ENCODE measurements around the gene METTL16.
A peak's percentile ranks its signal among the peaks of the same experiment; 100 is the strongest.

Gene METTL16

GRCh38 chr17:2386400-2387085, 125.1 kb downstream of the METTL16 start:
- Histone ChIP-seq H3K27me3 (ENCODE audit: control insufficient read depth, insufficient read depth, low read length, poor library complexity, severe bottlenecking) (no peaks in the 10 kb centered on the region), H3K27ac (ENCODE audit: insufficient read depth, low read depth, low read length, poor library complexity, severe bottlenecking) (no peak overlapping the region), H3K36me3 (ENCODE audit: control insufficient read depth, insufficient read depth, low read length) (no peaks in the 10 kb centered on the region), H3K4me3 (ENCODE audit: insufficient read depth, low read depth, low read length) (no peak overlapping the region), H3K4me1 (ENCODE audit: control insufficient read depth, insufficient read depth, low read length) (peaks cover 41% of the 10 kb centered on the region), H3K9me3 (ENCODE audit: control insufficient read depth, low read length) (no peaks in the 10 kb centered on the region)
- 94% methylated on average over 22 of the region's 22 CpGs for WGBS, 2 experiments

- Histone ChIP-seq H3K27ac (ENCODE audit: insufficient read depth, low read depth, low read length, poor library complexity, severe bottlenecking) (peak overlapping the region; percentile 72), H3K4me1 (ENCODE audit: control insufficient read depth, insufficient read depth, low read length) (peaks cover 45% of the 10 kb centered on the region), H3K27me3 (ENCODE audit: control insufficient read depth, insufficient read depth, low read length, poor library complexity, severe bottlenecking) (no peaks in the 10 kb centered on the region), H3K4me3 (ENCODE audit: insufficient read depth, low read depth, low read length) (no peak overlapping the region), H3K9me3 (ENCODE audit: control insufficient read depth, low read length) (no peaks in the 10 kb centered on the region), H3K36me3 (ENCODE audit: control insufficient read depth, insufficient read depth, low read length) (no peaks in the 10 kb centered on the region)
- WGBS, 2 experiments, result 68% methylated on average over 18 of the region's 18 CpGs
Observed at GRCh38 chr17:2385240-2386210, 126.2 kb downstream of the METTL16 start.

GRCh38 chr17:2384439-2385127, 127.1 kb downstream of the METTL16 start:
- Histone ChIP-seq H3K36me3 (ENCODE audit: control insufficient read depth, insufficient read depth, low read length) (no peaks in the 10 kb centered on the region), H3K9me3 (ENCODE audit: control insufficient read depth, low read length) (no peaks in the 10 kb centered on the region), H3K27me3 (ENCODE audit: control insufficient read depth, insufficient read depth, low read length, poor library complexity, severe bottlenecking) (no peaks in the 10 kb centered on the region), H3K27ac (ENCODE audit: insufficient read depth, low read depth, low read length, poor library complexity, severe bottlenecking) (peak overlapping the region; percentile 72), H3K4me3 (ENCODE audit: insufficient read depth, low read depth, low read length) (no peak overlapping the region), H3K4me1 (ENCODE audit: control insufficient read depth, insufficient read depth, low read length) (peaks cover 44% of the 10 kb centered on the region)
- 78 to 79% methylated on average over 21 to 22 of the region's 22 CpGs for WGBS, 2 experiments

GRCh38 chr17:2383628-2384167, 128.0 kb downstream of the METTL16 start:
- Histone ChIP-seq H3K27me3 (ENCODE audit: control insufficient read depth, insufficient read depth, low read length, poor library complexity, severe bottlenecking) (no peaks in the 10 kb centered on the region), H3K9me3 (ENCODE audit: control insufficient read depth, low read length) (no peaks in the 10 kb centered on the region), H3K4me3 (ENCODE audit: insufficient read depth, low read depth, low read length) (no peak overlapping the region), H3K36me3 (ENCODE audit: control insufficient read depth, insufficient read depth, low read length) (peaks cover 3% of the 10 kb centered on the region), H3K27ac (ENCODE audit: insufficient read depth, low read depth, low read length, poor library complexity, severe bottlenecking) (no peak overlapping the region), H3K4me1 (ENCODE audit: control insufficient read depth, insufficient read depth, low read length) (peaks cover 35% of the 10 kb centered on the region)
- 93% methylated on average over 10 of the region's 11 CpGs for WGBS, 2 experiments

GRCh38 chr17:2380950-2381649, 130.6 kb downstream of the METTL16 start:
- Histone ChIP-seq H3K27me3 (ENCODE audit: control insufficient read depth, insufficient read depth, low read length, poor library complexity, severe bottlenecking) (no peaks in the 10 kb centered on the region), H3K9me3 (ENCODE audit: control insufficient read depth, low read length) (no peaks in the 10 kb centered on the region), H3K4me3 (ENCODE audit: insufficient read depth, low read depth, low read length) (no peak overlapping the region), H3K27ac (ENCODE audit: insufficient read depth, low read depth, low read length, poor library complexity, severe bottlenecking) (no peak overlapping the region), H3K4me1 (ENCODE audit: control insufficient read depth, insufficient read depth, low read length) (peaks cover 29% of the 10 kb centered on the region), H3K36me3 (ENCODE audit: control insufficient read depth, insufficient read depth, low read length) (peaks cover 15% of the 10 kb centered on the region)
- 84 to 86% methylated on average over 15 of the region's 15 CpGs for WGBS, 2 experiments

GRCh38 chr17:2380226-2380922, 131.3 kb downstream of the METTL16 start:
- H3K4me3 ChIP-seq (ENCODE audit: insufficient read depth, low read depth, low read length), result no peak overlapping the region
- no peaks in the 10 kb centered on the region for H3K9me3 ChIP-seq (ENCODE audit: control insufficient read depth, low read length)
- peaks cover 23% of the 10 kb centered on the region for H3K4me1 ChIP-seq (ENCODE audit: control insufficient read depth, insufficient read depth, low read length)
- WGBS, 2 experiments, result 93% methylated on average over 16 of the region's 16 CpGs
- H3K27me3 ChIP-seq (ENCODE audit: control insufficient read depth, insufficient read depth, low read length, poor library complexity, severe bottlenecking), result no peaks in the 10 kb centered on the region
- H3K36me3 ChIP-seq (ENCODE audit: control insufficient read depth, insufficient read depth, low read length), result peaks cover 22% of the 10 kb centered on the region
- no peak overlapping the region for H3K27ac ChIP-seq (ENCODE audit: insufficient read depth, low read depth, low read length, poor library complexity, severe bottlenecking)

GRCh38 chr17:2379489-2380225, 132.0 kb downstream of the METTL16 start:
- Histone ChIP-seq H3K27me3 (ENCODE audit: control insufficient read depth, insufficient read depth, low read length, poor library complexity, severe bottlenecking) (no peaks in the 10 kb centered on the region), H3K36me3 (ENCODE audit: control insufficient read depth, insufficient read depth, low read length) (peaks cover 22% of the 10 kb centered on the region), H3K27ac (ENCODE audit: insufficient read depth, low read depth, low read length, poor library complexity, severe bottlenecking) (no peak overlapping the region), H3K4me3 (ENCODE audit: insufficient read depth, low read depth, low read length) (no peak overlapping the region), H3K4me1 (ENCODE audit: control insufficient read depth, insufficient read depth, low read length) (peaks cover 15% of the 10 kb centered on the region), H3K9me3 (ENCODE audit: control insufficient read depth, low read length) (no peaks in the 10 kb centered on the region)
- WGBS, 2 experiments, result 92 to 94% methylated on average over 25 of the region's 25 CpGs

- peaks cover 10% of the 10 kb centered on the region for H3K4me1 ChIP-seq (ENCODE audit: control insufficient read depth, insufficient read depth, low read length)
- no peaks in the 10 kb centered on the region for H3K27me3 ChIP-seq (ENCODE audit: control insufficient read depth, insufficient read depth, low read length, poor library complexity, severe bottlenecking)
- no peak overlapping the region for H3K27ac ChIP-seq (ENCODE audit: insufficient read depth, low read depth, low read length, poor library complexity, severe bottlenecking)
- 95 to 96% methylated on average over 11 of the region's 11 CpGs for WGBS, 2 experiments
- H3K9me3 ChIP-seq (ENCODE audit: control insufficient read depth, low read length), result no peaks in the 10 kb centered on the region
- H3K4me3 ChIP-seq (ENCODE audit: insufficient read depth, low read depth, low read length), result no peak overlapping the region
- H3K36me3 ChIP-seq (ENCODE audit: control insufficient read depth, insufficient read depth, low read length), result peaks cover 22% of the 10 kb centered on the region
Observed at GRCh38 chr17:2378905-2379304, 132.8 kb downstream of the METTL16 start.

- H3K27me3 ChIP-seq (ENCODE audit: control insufficient read depth, insufficient read depth, low read length, poor library complexity, severe bottlenecking), result no peaks in the 10 kb centered on the region
- no peak overlapping the region for H3K4me3 ChIP-seq (ENCODE audit: insufficient read depth, low read depth, low read length)
- 94 to 98% methylated on average over 10 of the region's 10 CpGs for WGBS, 2 experiments
- H3K27ac ChIP-seq (ENCODE audit: insufficient read depth, low read depth, low read length, poor library complexity, severe bottlenecking), result no peak overlapping the region
- H3K36me3 ChIP-seq (ENCODE audit: control insufficient read depth, insufficient read depth, low read length), result peaks cover 22% of the 10 kb centered on the region
- peaks cover 7% of the 10 kb centered on the region for H3K4me1 ChIP-seq (ENCODE audit: control insufficient read depth, insufficient read depth, low read length)
- H3K9me3 ChIP-seq (ENCODE audit: control insufficient read depth, low read length), result no peaks in the 10 kb centered on the region
Observed at GRCh38 chr17:2377659-2378058, 134.0 kb downstream of the METTL16 start.
